Measurements from ENCODE around the gene SEC11C.

GRCh38 chr18:59109375-59109774 is 30.3 kb upstream of the SEC11C start:
- TF ChIP-seq, protein P1, sequence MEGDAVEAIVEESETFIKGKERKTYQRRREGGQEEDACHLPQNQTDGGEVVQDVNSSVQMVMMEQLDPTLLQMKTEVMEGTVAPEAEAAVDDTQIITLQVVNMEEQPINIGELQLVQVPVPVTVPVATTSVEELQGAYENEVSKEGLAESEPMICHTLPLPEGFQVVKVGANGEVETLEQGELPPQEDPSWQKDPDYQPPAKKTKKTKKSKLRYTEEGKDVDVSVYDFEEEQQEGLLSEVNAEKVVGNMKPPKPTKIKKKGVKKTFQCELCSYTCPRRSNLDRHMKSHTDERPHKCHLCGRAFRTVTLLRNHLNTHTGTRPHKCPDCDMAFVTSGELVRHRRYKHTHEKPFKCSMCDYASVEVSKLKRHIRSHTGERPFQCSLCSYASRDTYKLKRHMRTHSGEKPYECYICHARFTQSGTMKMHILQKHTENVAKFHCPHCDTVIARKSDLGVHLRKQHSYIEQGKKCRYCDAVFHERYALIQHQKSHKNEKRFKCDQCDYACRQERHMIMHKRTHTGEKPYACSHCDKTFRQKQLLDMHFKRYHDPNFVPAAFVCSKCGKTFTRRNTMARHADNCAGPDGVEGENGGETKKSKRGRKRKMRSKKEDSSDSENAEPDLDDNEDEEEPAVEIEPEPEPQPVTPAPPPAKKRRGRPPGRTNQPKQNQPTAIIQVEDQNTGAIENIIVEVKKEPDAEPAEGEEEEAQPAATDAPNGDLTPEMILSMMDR (IDR thresholded peaks at IDR 0.05), result no peak
- TF ChIP-seq EZH2phosphoT487 (IDR thresholded peaks at IDR 0.05), result no peak

All from neural progenitor cell (in vitro differentiated cells).